ENCODE measurements around the gene PRKCA. TPM values are rescaled to one million over a fixed set of nuclear protein-coding genes. Genes with fewer than 3 reads are reported as not detected.

Gene PRKCA
- total RNA-seq, 4 donors from 2014 or later: 3.9 to 12.1 (median 7.0) TPM

- no peak for TF ChIP-seq CTCF (IDR thresholded peaks at IDR 0.05; ENCODE audit: low read depth)
These were observed 474.7 kb downstream of the PRKCA start for GRCh38 chr17:66776999-66777688.

- no peak for TF ChIP-seq CTCF (IDR thresholded peaks at IDR 0.05; ENCODE audit: low read depth)
These were observed 475.3 kb downstream of the PRKCA start for GRCh38 chr17:66777689-66778225.

GRCh38 chr17:66778531-66779236 lies 476.3 kb downstream of the PRKCA start:
- no peak for TF ChIP-seq CTCF (IDR thresholded peaks at IDR 0.05; ENCODE audit: low read depth)

- no peak for TF ChIP-seq CTCF (IDR thresholded peaks at IDR 0.05; ENCODE audit: low read depth)
These were observed 476.8 kb downstream of the PRKCA start for GRCh38 chr17:66779237-66779606.

- no peak for TF ChIP-seq CTCF (IDR thresholded peaks at IDR 0.05; ENCODE audit: low read depth)
These were observed 478.7 kb downstream of the PRKCA start for GRCh38 chr17:66781135-66781534.

- no peak for TF ChIP-seq CTCF (IDR thresholded peaks at IDR 0.05; ENCODE audit: low read depth)
These were observed 480.4 kb downstream of the PRKCA start for GRCh38 chr17:66782851-66783250.

GRCh38 chr17:66783656-66784381 lies 481.4 kb downstream of the PRKCA start:
- no peak for TF ChIP-seq CTCF (IDR thresholded peaks at IDR 0.05; ENCODE audit: low read depth)
